Sigmoid colon (tissue), 4 donors: ENCODE results near the gene TYW1B.
"Not testable (repeated sequence)": the region's sequence is repeated elsewhere in the genome, so short reads cannot be mapped to it uniquely, and the experiment has no call there.

Experiments used
- CTCF ChIP-seq, 4 experiments: fragments of 450-650 bp in 3 of 4; fragments of 200-600 bp in 1 of 4; IDR thresholded peaks; one replicate each; pipeline ENCODE4 v1.5.1; 2016 to 2019; ENCODE audit warnings: antibody characterized with exemption in 4 of 4, mild to moderate bottlenecking in 3 of 4, moderate library complexity in 2 of 4
- EP300 ChIP-seq, 4 donors: sonication (generic); formaldehyde crosslinking; IDR thresholded peaks; one replicate each; pipeline ENCODE4 v1.6.1; 2017; ENCODE audit warnings: antibody characterized with exemption in 4 of 4
- POLR2A ChIP-seq, 2 donors: fragments of 450-650 bp; IDR thresholded peaks; one replicate each; pipeline ENCODE4 v1.6.1; 2016; ENCODE audit warnings: antibody characterized with exemption in 2 of 2, mild to moderate bottlenecking in 2 of 2, moderate library complexity in 2 of 2
- POLR2AphosphoS5 ChIP-seq, 4 donors: sonication (generic); formaldehyde crosslinking; IDR thresholded peaks; one replicate each; pipeline ENCODE4 v1.6.1; 2017; ENCODE audit warnings: antibody characterized with exemption in 4 of 4

- TF ChIP-seq POLR2AphosphoS5, POLR2A, CTCF, EP300 (IDR thresholded peaks at IDR 0.05): not testable (repeated sequence)
Observed at GRCh38 chr7:72696643-72697042, 131.4 kb downstream of the TYW1B start.
